CD4-positive, alpha-beta T cell treated with Interferon gamma for 1 hour (primary cell): ENCODE results near the gene GSK3B.
"Not testable (repeated sequence)": the region's sequence is repeated elsewhere in the genome, so short reads cannot be mapped to it uniquely, and the experiment has no call there.

Experiments used
- DNase-seq: peaks from one replicate; pipeline ENCODE4 v3.0.0-alpha.2; 2020

The GSK3B gene

GRCh38 chr3:120095226-120095978 is 1.2 kb upstream of the GSK3B start:
- peak; percentile 89 for DNase-seq

- peak; percentile 100 for DNase-seq
Observed at GRCh38 chr3:120094776-120095225, 554 bp upstream of the GSK3B start.

GRCh38 chr3:120093119-120093910 is 932 bp downstream of the GSK3B start:
- no peak for DNase-seq

- no peak for DNase-seq
Observed at GRCh38 chr3:120092474-120092873, 1.8 kb downstream of the GSK3B start.

GRCh38 chr3:120090422-120090821 is 3.8 kb downstream of the GSK3B start:
- DNase-seq, result no peak

GRCh38 chr3:120089089-120089488 is 5.2 kb downstream of the GSK3B start:
- no peak for DNase-seq

- DNase-seq, result no peak
Observed at GRCh38 chr3:120088622-120089021, 5.6 kb downstream of the GSK3B start.

- no peak for DNase-seq
Observed at GRCh38 chr3:120081719-120082118, 12.5 kb downstream of the GSK3B start.

GRCh38 chr3:120080836-120081235 is 13.4 kb downstream of the GSK3B start:
- DNase-seq, result no peak

- DNase-seq, result no peak
Observed at GRCh38 chr3:120077731-120078130, 16.5 kb downstream of the GSK3B start.

GRCh38 chr3:120072867-120073525 is 21.3 kb downstream of the GSK3B start:
- DNase-seq, result no peak

- no peak for DNase-seq
Observed at GRCh38 chr3:120071259-120071658, 23.0 kb downstream of the GSK3B start.

GRCh38 chr3:120070263-120070981 is 23.8 kb downstream of the GSK3B start:
- DNase-seq, result no peak

GRCh38 chr3:120067083-120067482 is 27.2 kb downstream of the GSK3B start:
- DNase-seq, result no peak

GRCh38 chr3:120066634-120067033 is 27.6 kb downstream of the GSK3B start:
- DNase-seq, result no peak

GRCh38 chr3:120064641-120065040 is 29.6 kb downstream of the GSK3B start:
- no peak for DNase-seq

GRCh38 chr3:120062474-120062873 is 31.8 kb downstream of the GSK3B start:
- DNase-seq, result no peak

- DNase-seq, result no peak
Observed at GRCh38 chr3:120059081-120059864, 35.0 kb downstream of the GSK3B start.

- DNase-seq, result no peak
Observed at GRCh38 chr3:120057626-120058025, 36.6 kb downstream of the GSK3B start.

GRCh38 chr3:120057029-120057428 is 37.2 kb downstream of the GSK3B start:
- no peak for DNase-seq

- DNase-seq, result not testable (repeated sequence)
Observed at GRCh38 chr3:120053647-120054046, 40.6 kb downstream of the GSK3B start.

- DNase-seq, result no peak
Observed at GRCh38 chr3:120052677-120053076, 41.6 kb downstream of the GSK3B start.
